ENCODE measurements around the gene ABTB2. TPM values are rescaled to one million over a fixed set of nuclear protein-coding genes. Genes with fewer than 3 reads are reported as not detected.
A peak's percentile ranks its signal among the peaks of the same experiment; 100 is the strongest.

ABTB2 gene
- total RNA-seq, 1 experiment from 2014 or later, result 5.5 TPM

DNA sequence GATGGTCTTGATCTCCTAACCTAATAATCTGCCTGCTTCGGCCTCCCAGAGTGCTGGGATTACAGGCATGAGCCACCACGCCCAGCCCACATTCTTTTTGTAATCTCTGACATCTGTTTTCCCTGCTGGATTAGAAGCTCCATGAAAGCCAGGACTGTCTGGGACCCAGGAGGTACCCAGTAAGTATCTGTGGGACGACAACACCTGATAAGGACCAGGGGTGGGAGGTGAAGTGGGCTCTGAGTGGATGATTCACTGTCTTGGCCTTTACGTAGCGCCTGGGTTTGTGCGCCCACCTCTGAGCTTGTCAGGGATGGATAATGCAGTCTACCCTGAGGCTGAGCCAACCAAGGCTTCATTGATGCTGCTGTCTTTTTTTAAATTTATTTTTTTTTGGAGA lies 118.8 kb downstream of the ABTB2 start:
- Histone ChIP-seq H3K4ac (ENCODE audit: low read depth, low read length) (no peak overlapping the region), H3T11ph (ENCODE audit: low read length) (no peak overlapping the region), H3K27ac (ENCODE audit: insufficient read length, low read depth, low read length) (no peak overlapping the region), H3K23ac (ENCODE audit: insufficient read length, low read depth, low read length) (no peak overlapping the region), H3K4me1 (ENCODE audit: insufficient read depth, low read length) (peaks cover 1% of the 10 kb centered on the region; the same call in 1 of the 2 replicates), H3K4me2 (ENCODE audit: insufficient read depth, insufficient read length, low read length) (no peak overlapping the region), H3K23me2 (ENCODE audit: insufficient read length, low read depth, low read length, poor library complexity, severe bottlenecking) (no peaks in the 10 kb centered on the region), H2BK15ac (ENCODE audit: low read depth, low read length) (no peak overlapping the region), H2BK12ac (ENCODE audit: insufficient read length, low read depth, low read length) (no peak overlapping the region), H3K79me2 (ENCODE audit: insufficient read depth, low read length) (no peaks in the 10 kb centered on the region), H3K27me3 (ENCODE audit: insufficient read depth, low read length) (no peaks in the 10 kb centered on the region), H3K79me1 (ENCODE audit: insufficient read depth, low read depth, low read length, poor library complexity, severe bottlenecking) (no peaks in the 10 kb centered on the region), H2BK5ac (ENCODE audit: insufficient read length, low read length) (no peak overlapping the region), H4K8ac (replicated peaks; ENCODE audit: insufficient read length, low read depth, low read length) (no peak overlapping the region), H3K14ac (ENCODE audit: insufficient read depth, low read length) (no peak overlapping the region), H2AFZ (ENCODE audit: low read length) (no peak overlapping the region), H2BK20ac (ENCODE audit: low read depth, low read length, poor library complexity, severe bottlenecking) (no peak overlapping the region), H3K9me3 (ENCODE audit: control insufficient read depth, low read depth, low read length) (no peaks in the 10 kb centered on the region), H3K56ac (ENCODE audit: insufficient read length, low read depth, low read length) (no peak overlapping the region), H3K18ac (ENCODE audit: insufficient read length, low read depth, low read length) (no peak overlapping the region), H3K9ac (ENCODE audit: extremely low read depth, insufficient read length, low read length) (no peak overlapping the region), H4K20me1 (ENCODE audit: control insufficient read depth, insufficient read depth, insufficient read length) (no peaks in the 10 kb centered on the region), H2AK5ac (ENCODE audit: insufficient read length, low read length) (no peak overlapping the region), H4K5ac (ENCODE audit: insufficient read length, low read depth, low read length) (no peak overlapping the region), H2BK120ac (ENCODE audit: low read depth, low read length, poor library complexity, severe bottlenecking) (no peak overlapping the region), H4K91ac (ENCODE audit: insufficient read length, low read depth, low read length) (no peak overlapping the region)
- TF ChIP-seq CTCF (conservative IDR thresholded peaks at IDR 0.05), result no peak
- Mint-ChIP-seq H3K36me3 (ENCODE audit: insufficient read depth in 1 of 3, low read depth in 3 of 3) (no peaks in the 10 kb centered on the region; a peak in 1 of 7 replicates), H3K4me1 (peaks cover 38 to 42% of the 10 kb centered on the region in 2 experiments), H3K27me3 (ENCODE audit: low read depth) (no peaks in the 10 kb centered on the region), H3K4me3 (no peak overlapping the region), H3K27ac (peak overlapping the region in 1 of 3 experiments; percentile 34; a peak in 1 of 7 replicates), H3K9me3 (no peaks in the 10 kb centered on the region)
- no CpG with 5 or more reads among the region's 6 CpGs for WGBS (ENCODE audit: extremely low coverage, insufficient read length, low lambda C conversion rate)
- DNase-seq, result no peak
